Subcutaneous adipose tissue (tissue), 4 donors: ENCODE measurements around the gene PSMB3. TPM values are rescaled to one million over a fixed set of nuclear protein-coding genes. Genes with fewer than 3 reads are reported as not detected.

Source experiments
- CTCF ChIP-seq: fragments of 450-650 bp; IDR thresholded peaks from one replicate; pipeline ENCODE4 v1.5.1; 2016; ENCODE audit warnings: low read depth, mild to moderate bottlenecking, control low read depth, antibody characterized with exemption, moderate library complexity
- total RNA-seq, 4 donors: library from RNA; depleted of rRNA; stranded (reverse); fragments of >200 nt; gene quantifications; one replicate each; pipeline ENCODE4 v1.1.0, GENCODE V29; 2016

Gene PSMB3
- total RNA-seq, 4 donors from 2014 or later = 78.4 to 216 (median 113) TPM

- TF ChIP-seq CTCF = no peak
These were observed 33.1 kb upstream of the PSMB3 start for GRCh38 chr17:38719289-38719942.

- no peak for TF ChIP-seq CTCF
These were observed 32.4 kb upstream of the PSMB3 start for GRCh38 chr17:38719943-38720641.

GRCh38 chr17:38720941-38721340 is 31.6 kb upstream of the PSMB3 start:
- TF ChIP-seq CTCF = no peak

- no peak for TF ChIP-seq CTCF
These were observed 30.7 kb upstream of the PSMB3 start for GRCh38 chr17:38721802-38722201.

GRCh38 chr17:38724337-38724988 is 28.1 kb upstream of the PSMB3 start:
- no peak for TF ChIP-seq CTCF

GRCh38 chr17:38725066-38725465 is 27.5 kb upstream of the PSMB3 start:
- no peak for TF ChIP-seq CTCF

- TF ChIP-seq CTCF = no peak
These were observed 24.8 kb upstream of the PSMB3 start for GRCh38 chr17:38727736-38728135.
